Measurements from ENCODE around the gene SELENOM. TPM values are rescaled to one million over a fixed set of nuclear protein-coding genes. Genes with fewer than 3 reads are reported as not detected.

SELENOM gene
- total RNA-seq, 1 donor, result 97.9 TPM

DNA sequence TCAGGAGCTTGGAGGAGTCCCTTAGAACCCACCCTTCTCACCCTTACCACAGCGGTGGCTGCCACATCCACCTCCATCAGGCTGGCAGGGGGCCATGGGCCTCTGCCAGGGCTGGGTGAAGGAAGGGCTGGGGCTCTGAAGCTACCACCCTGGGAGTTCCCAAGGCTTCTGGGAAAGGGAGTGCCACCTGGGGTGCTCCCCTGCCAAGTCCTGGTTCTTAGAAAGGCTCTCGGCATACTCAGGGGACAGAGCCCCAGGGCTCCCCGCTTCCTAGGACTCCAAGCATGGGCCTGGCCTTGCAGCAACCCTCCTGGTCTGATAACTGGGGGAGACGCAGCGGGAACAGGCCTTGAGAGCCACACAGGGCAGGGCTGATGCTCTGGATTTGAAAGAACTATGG is 33.4 kb upstream of the SELENOM start:
- H3K4me3 ChIP-seq (ENCODE audit: low read depth, low read length), result no peak overlapping the region
- no peak for DNase-seq (ENCODE audit: low read depth)
- TF ChIP-seq, protein P1, sequence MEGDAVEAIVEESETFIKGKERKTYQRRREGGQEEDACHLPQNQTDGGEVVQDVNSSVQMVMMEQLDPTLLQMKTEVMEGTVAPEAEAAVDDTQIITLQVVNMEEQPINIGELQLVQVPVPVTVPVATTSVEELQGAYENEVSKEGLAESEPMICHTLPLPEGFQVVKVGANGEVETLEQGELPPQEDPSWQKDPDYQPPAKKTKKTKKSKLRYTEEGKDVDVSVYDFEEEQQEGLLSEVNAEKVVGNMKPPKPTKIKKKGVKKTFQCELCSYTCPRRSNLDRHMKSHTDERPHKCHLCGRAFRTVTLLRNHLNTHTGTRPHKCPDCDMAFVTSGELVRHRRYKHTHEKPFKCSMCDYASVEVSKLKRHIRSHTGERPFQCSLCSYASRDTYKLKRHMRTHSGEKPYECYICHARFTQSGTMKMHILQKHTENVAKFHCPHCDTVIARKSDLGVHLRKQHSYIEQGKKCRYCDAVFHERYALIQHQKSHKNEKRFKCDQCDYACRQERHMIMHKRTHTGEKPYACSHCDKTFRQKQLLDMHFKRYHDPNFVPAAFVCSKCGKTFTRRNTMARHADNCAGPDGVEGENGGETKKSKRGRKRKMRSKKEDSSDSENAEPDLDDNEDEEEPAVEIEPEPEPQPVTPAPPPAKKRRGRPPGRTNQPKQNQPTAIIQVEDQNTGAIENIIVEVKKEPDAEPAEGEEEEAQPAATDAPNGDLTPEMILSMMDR (IDR thresholded peaks at IDR 0.05; ENCODE audit: insufficient read depth, low read length), result no peak

- DNase-seq (ENCODE audit: low read depth), result peak; percentile 33
- TF ChIP-seq, protein P1 (IDR thresholded peaks at IDR 0.05; ENCODE audit: insufficient read depth, low read length), result peak; percentile 16
- H3K4me3 ChIP-seq (ENCODE audit: low read depth, low read length), result no peak within 1 kb of the TSS
Observed at GRCh38 chr22:31139866-31140716, 32.7 kb upstream of the SELENOM start, which contains the start of gene PLA2G3. PLA2G3 (minus strand) TSS chr22:31140508; CDS start chr22:31140354, 154 bp downstream.

DNA sequence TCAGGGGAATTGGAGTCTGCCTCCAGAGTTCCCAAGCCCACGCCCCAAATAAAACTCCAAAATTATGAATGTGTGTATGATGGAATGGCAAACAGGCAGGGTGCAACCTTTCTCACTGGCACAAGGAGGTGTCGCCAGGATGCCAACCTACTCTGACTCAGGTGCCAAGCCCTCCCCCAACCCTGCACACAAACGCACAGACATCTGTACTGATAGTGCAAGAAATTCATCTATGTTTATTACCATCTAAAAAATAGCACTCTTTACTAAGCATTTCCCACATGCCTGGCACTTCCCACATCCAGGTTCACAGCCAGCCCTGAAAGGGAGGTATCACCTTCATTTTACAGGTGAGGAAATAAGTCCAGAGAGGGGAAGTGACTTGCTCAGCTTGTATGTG is 31.7 kb upstream of the SELENOM start:
- TF ChIP-seq, protein P1 (IDR thresholded peaks at IDR 0.05; ENCODE audit: insufficient read depth, low read length), result no peak
- H3K4me3 ChIP-seq (ENCODE audit: low read depth, low read length), result no peak overlapping the region
- DNase-seq (ENCODE audit: low read depth), result no peak

GRCh38 chr22:31138126-31138525 is 30.8 kb upstream of the SELENOM start:
- no peak for DNase-seq (ENCODE audit: low read depth)
- no peak overlapping the region for H3K4me3 ChIP-seq (ENCODE audit: low read depth, low read length)

GRCh38 chr22:31137721-31138120 is 30.4 kb upstream of the SELENOM start:
- no peak for DNase-seq (ENCODE audit: low read depth)
- no peak overlapping the region for H3K4me3 ChIP-seq (ENCODE audit: low read depth, low read length)
- TF ChIP-seq, protein P1 (IDR thresholded peaks at IDR 0.05; ENCODE audit: insufficient read depth, low read length), result no peak

More at GRCh38 chr22:31138126-31138525, 30.8 kb upstream of the SELENOM start:
- TF ChIP-seq, protein P1 (IDR thresholded peaks at IDR 0.05; ENCODE audit: insufficient read depth, low read length), result no peak

- DNase-seq (ENCODE audit: low read depth), result no peak
- no peak overlapping the region for H3K4me3 ChIP-seq (ENCODE audit: low read depth, low read length)
- TF ChIP-seq, protein P1 (IDR thresholded peaks at IDR 0.05; ENCODE audit: insufficient read depth, low read length), result no peak
Observed at GRCh38 chr22:31136711-31137110, 29.3 kb upstream of the SELENOM start.

Measured in fibroblast of the aortic adventitia (primary cell).